Stomach (tissue), 9 donors: Measurements from ENCODE around the gene ZSWIM3. TPM values are rescaled to one million over a fixed set of nuclear protein-coding genes. Genes with fewer than 3 reads are reported as not detected.

ENCODE experiments used
- DNase-seq, 2 donors: peaks; one replicate each; pipeline versions ENCODE4 v3.0.0 to v3.0.0-alpha.2; 2013 to 2019
- H3K27ac ChIP-seq, 5 donors: fragments of 200-600 bp in 4 of 5; sonication (generic) in 4 of 5; one replicate each; pipeline ENCODE4 v1.5.1; 2013 to 2019; ENCODE audit warnings: mild to moderate bottlenecking in 1 of 5, moderate library complexity in 1 of 5
- H3K27me3 ChIP-seq, 3 donors: fragments of 200-600 bp; sonication (generic); one replicate each; pipeline ENCODE4 v1.5.1; 2017 to 2019; ENCODE audit warnings: mixed run types in 1 of 3
- H3K36me3 ChIP-seq, 4 donors: fragments of 200-600 bp; sonication (generic); 1 replicate in 3 of 4; 2 replicates in 1 of 4; pipeline ENCODE4 v1.5.1; 2016 to 2019
- H3K4me1 ChIP-seq, 4 donors: fragments of 200-600 bp; sonication (generic); one replicate each; pipeline ENCODE4 v1.5.1; 2016 to 2019
- H3K4me3 ChIP-seq, 4 donors: fragments of 200-600 bp; sonication (generic) in 3 of 4; one replicate each; pipeline ENCODE4 v1.5.1; 2016 to 2019; ENCODE audit warnings: mild to moderate bottlenecking in 1 of 4
- H3K9me3 ChIP-seq, 4 donors: fragments of 200-600 bp; sonication (generic); one replicate each; pipeline ENCODE4 v1.5.1; 2016 to 2019
- EP300 ChIP-seq: sonication (generic); formaldehyde crosslinking; IDR thresholded peaks from one replicate; pipeline ENCODE4 v1.6.1; 2017; ENCODE audit warnings: antibody characterized with exemption
- POLR2A ChIP-seq, 4 donors: fragments of 450-650 bp; IDR thresholded peaks; one replicate each; pipeline ENCODE4 v1.6.1; 2016; ENCODE audit warnings: antibody characterized with exemption in 4 of 4, control low read depth in 2 of 4, mild to moderate bottlenecking in 1 of 4, moderate library complexity in 1 of 4
- POLR2AphosphoS5 ChIP-seq, 3 donors: sonication (generic); formaldehyde crosslinking; IDR thresholded peaks; one replicate each; pipeline ENCODE4 v1.6.1; 2016; ENCODE audit warnings: antibody characterized with exemption in 3 of 3
- WGBS, 5 donors: extraction: QIAGEN DNeasy Blood & Tissue Kit in 3 of 5; methylation state at CpG; one replicate each; pipeline versions ENCODE4 v1.1.5 to v1.1.7; 2013 to 2018; 5-methylcytosine and 5-hydroxymethylcytosine counted together
- intact Hi-C: fragments of 100-400 bp; cut with DNase I; formaldehyde crosslinking; loops from one replicate; pipeline ENCODE4 v1.15.1; 2023; ENCODE audit warnings: low total_unique reads
- polyA plus RNA-seq, 3 donors: library from polyadenylated mRNA; stranded (reverse); fragments of 200-250 nt; gene quantifications; one replicate each; pipeline ENCODE4 v1.2.3, GENCODE V29; 2013
- total RNA-seq, 5 donors: library from RNA; depleted of rRNA; stranded (reverse); fragments of >200 nt; gene quantifications; one replicate each; pipeline versions ENCODE4 v1.1.0 to v1.2.3, GENCODE V29; 2014 to 2016
- TF ChIP-seq, protein P1 (sequence below), 7 experiments: fragments of 450-650 bp in 4 of 7; fragments of 200-600 bp in 3 of 7; sonication (generic) in 3 of 7; IDR thresholded peaks; one replicate each; pipeline ENCODE4 v1.5.1; 2016 to 2019; ENCODE audit warnings: antibody characterized with exemption in 7 of 7, control low read depth in 2 of 7, mild to moderate bottlenecking in 1 of 7
- donor health status: healthy with polysubstance abuse.
- donor health status: Bipolar disorder and iron deficiency.
- donor health status: healthy.

Gene ZSWIM3
- total and polyA plus RNA-seq, 8 donors = 0.87 to 2.3 (median 1.8) TPM; not detected in 1

DNA sequence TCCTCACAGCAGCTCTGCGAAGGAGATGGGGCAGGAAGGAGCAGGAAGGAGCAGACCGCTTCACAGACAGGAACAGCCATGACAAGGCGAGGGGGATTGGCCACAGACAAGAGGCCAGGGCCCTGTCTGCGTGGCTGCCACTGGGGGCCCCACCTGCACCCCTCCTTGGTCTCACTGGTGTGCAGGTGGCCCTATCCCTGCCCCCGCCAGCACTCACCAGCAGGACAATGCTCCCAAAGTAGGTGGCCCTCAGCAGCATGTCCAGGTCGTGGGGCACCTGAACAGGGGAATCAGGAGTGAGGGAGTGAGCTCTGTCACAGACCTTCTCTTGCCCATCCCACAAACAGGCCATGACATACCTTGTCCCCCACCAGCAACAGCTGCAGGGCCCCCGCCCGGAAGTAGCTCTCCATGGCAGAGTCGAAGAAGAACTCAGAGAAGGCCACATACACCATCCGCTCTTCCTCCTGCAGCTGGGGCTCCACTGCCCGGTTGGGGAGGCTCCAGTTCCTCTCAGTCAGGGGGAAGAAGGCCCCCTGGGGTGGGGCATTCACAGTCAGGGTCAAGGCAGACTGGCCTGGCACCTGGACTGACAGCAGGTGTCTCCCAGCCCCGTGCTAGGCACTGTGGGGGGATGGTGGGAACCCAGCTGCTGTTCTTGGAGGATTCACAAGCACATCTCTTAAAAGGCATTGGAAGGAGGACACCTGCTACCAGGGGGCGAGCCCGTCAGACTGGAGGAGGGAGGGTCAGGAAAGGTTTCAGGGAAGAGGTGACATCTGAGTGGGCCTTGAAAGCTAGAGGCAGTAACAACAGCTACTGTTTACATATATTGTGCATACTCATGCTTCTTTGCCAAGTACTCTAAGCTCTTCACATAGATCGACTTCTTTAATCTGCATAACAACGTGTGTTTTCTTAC lies 47.4 kb downstream of the ZSWIM3 start:
- no peak for DNase-seq
- H3K36me3 ChIP-seq = peaks cover 3 to 71% (median 61%) of the 10 kb centered on the region in 4 donors
- intact Hi-C loops = no loop called here
- WGBS, 5 donors = 77 to 81% (median 79%) methylated on average over 14 to 16 of the region's 16 CpGs
- no peak overlapping the region for H3K27ac ChIP-seq
- peaks cover 0 to 2% (median 1%) of the 10 kb centered on the region in 4 donors for H3K4me1 ChIP-seq
- TF ChIP-seq, protein P1, sequence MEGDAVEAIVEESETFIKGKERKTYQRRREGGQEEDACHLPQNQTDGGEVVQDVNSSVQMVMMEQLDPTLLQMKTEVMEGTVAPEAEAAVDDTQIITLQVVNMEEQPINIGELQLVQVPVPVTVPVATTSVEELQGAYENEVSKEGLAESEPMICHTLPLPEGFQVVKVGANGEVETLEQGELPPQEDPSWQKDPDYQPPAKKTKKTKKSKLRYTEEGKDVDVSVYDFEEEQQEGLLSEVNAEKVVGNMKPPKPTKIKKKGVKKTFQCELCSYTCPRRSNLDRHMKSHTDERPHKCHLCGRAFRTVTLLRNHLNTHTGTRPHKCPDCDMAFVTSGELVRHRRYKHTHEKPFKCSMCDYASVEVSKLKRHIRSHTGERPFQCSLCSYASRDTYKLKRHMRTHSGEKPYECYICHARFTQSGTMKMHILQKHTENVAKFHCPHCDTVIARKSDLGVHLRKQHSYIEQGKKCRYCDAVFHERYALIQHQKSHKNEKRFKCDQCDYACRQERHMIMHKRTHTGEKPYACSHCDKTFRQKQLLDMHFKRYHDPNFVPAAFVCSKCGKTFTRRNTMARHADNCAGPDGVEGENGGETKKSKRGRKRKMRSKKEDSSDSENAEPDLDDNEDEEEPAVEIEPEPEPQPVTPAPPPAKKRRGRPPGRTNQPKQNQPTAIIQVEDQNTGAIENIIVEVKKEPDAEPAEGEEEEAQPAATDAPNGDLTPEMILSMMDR (IDR thresholded peaks at IDR 0.05) = no peak
- TF ChIP-seq POLR2AphosphoS5 (IDR thresholded peaks at IDR 0.05) (no peak), EP300 (no peak), POLR2A (IDR thresholded peaks at IDR 0.05) (no peak)
- no peak overlapping the region for H3K4me3 ChIP-seq
- no peaks in the 10 kb centered on the region for H3K9me3 ChIP-seq
- H3K27me3 ChIP-seq = no peaks in the 10 kb centered on the region

DNA sequence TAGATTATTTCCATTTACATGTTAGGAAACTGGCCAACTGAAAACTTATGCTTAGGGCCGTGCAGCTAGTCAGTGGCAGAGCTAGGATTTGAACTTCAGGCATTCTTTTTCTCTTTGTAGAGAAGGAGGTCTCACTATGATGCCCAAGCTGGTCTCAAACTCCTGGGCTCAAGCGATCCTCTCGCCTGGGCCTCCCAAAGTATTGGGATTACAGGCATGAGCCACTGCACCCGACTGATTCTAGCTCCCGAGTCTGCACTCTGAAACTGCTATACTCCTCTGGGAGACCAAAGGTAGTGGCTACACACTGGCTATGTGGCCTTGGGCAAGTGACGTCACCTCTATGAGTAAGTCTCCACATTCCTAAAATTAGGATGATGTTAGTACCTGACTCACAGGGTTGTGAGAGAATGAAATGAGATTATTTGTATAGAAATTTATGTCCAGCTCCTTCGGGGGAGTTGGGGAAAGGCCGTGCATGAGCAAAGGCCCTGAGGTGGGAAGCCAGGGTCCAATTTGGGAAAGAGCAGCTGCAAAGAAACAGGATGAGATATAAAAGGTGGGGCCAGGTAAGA lies 48.2 kb downstream of the ZSWIM3 start:
- no peak overlapping the region for H3K4me3 ChIP-seq
- no peaks in the 10 kb centered on the region for H3K9me3 ChIP-seq
- DNase-seq = no peak
- no peak overlapping the region for H3K27ac ChIP-seq
- TF ChIP-seq POLR2AphosphoS5 (IDR thresholded peaks at IDR 0.05) (no peak), EP300 (no peak), POLR2A (IDR thresholded peaks at IDR 0.05) (no peak)
- TF ChIP-seq, protein P1 (IDR thresholded peaks at IDR 0.05) = no peak
- peaks cover 0 to 10% (median 5%) of the 10 kb centered on the region in 4 donors for H3K4me1 ChIP-seq
- WGBS, 5 donors = 86 to 91% (median 88%) methylated on average over 8 of the region's 8 CpGs
- H3K27me3 ChIP-seq = no peaks in the 10 kb centered on the region
- intact Hi-C loops = no loop called here
- peaks cover 3 to 65% (median 55%) of the 10 kb centered on the region in 4 donors for H3K36me3 ChIP-seq

DNA sequence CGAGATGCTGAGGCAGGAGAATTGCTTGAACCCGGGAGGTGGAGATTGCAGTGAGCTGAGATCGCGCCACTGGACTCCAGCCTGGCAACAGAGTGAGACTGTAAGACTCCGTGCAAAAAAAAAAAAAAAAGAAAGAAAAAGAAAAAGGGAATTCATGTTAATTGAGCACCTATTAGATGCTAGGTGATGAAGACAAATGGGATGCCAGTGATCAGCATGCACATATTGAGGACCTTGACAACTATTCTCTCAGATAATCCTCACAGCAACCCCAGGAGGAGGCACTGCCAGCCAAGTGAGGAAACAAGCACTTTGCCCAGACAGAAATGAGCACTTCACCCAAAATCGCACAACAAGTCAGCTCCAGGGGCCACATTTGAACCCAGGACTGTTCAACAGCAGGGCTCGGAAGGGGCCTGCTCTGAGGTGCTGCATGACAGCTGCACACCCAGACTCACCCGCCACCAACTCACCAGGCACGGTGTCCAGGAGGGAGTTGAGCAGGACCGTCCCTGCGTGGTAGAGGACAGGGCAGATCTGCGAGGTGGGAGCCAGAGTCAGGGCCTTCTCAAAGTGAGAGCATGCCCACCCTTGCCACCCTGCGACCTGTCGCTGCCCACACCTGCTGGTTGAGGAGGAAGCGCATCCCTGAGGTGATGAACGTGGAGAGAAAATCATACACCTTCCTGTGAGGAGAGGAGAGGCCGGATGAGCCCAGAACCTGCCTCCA lies 50.0 kb downstream of the ZSWIM3 start:
- Histone ChIP-seq H3K27me3 (peaks cover 0 to 7% (median 0%) of the 10 kb centered on the region in 3 donors), H3K9me3 (no peaks in the 10 kb centered on the region), H3K36me3 (peaks cover 0 to 48% (median 38%) of the 10 kb centered on the region in 4 donors), H3K4me3 (no peak overlapping the region), H3K4me1 (peaks cover 13 to 24% (median 19%) of the 10 kb centered on the region in 4 donors), H3K27ac (no peak overlapping the region)
- no peak for DNase-seq
- 91 to 94% (median 93%) methylated on average over 17 of the region's 17 CpGs for WGBS, 5 donors
- intact Hi-C loops = no loop called here
- no peak for TF ChIP-seq POLR2AphosphoS5 (IDR thresholded peaks at IDR 0.05)
- no peak for TF ChIP-seq EP300
- TF ChIP-seq, protein P1 (IDR thresholded peaks at IDR 0.05) = no peak
- TF ChIP-seq POLR2A (IDR thresholded peaks at IDR 0.05) = no peak

DNA sequence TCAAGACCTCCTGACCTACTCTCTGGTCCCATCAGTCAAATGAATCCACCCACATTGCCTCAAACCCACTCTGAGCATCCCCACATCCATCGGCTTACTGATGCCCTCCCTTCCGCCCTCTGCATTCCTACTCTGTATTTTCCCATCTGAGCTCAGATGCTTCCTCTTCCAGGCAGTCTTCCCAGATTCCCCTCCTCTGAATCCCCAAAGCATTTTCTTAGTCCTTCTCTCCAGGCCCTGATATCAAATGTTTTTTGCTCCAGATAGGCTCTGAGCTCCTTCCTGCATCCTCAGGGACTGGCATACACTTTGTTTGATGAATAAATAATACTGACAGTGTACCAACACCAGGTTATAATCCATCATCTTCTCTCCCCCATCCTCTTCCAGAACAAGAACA lies 50.7 kb downstream of the ZSWIM3 start:
- intact Hi-C loops = no loop called here
- no peak for DNase-seq
- no peaks in the 10 kb centered on the region for H3K9me3 ChIP-seq
- H3K27ac ChIP-seq = no peak overlapping the region
- H3K36me3 ChIP-seq = peaks cover 0 to 47% (median 34%) of the 10 kb centered on the region in 4 donors
- H3K27me3 ChIP-seq = peaks cover 0 to 11% (median 0%) of the 10 kb centered on the region in 3 donors
- H3K4me1 ChIP-seq = peaks cover 13 to 31% (median 24%) of the 10 kb centered on the region in 4 donors
- WGBS, 5 donors = 93 to 100% (median 98%) methylated on average over 2 of the region's 2 CpGs
- no peak for TF ChIP-seq POLR2AphosphoS5 (IDR thresholded peaks at IDR 0.05)
- TF ChIP-seq EP300 = no peak
- TF ChIP-seq, protein P1 (IDR thresholded peaks at IDR 0.05) = no peak
- TF ChIP-seq POLR2A (IDR thresholded peaks at IDR 0.05) = no peak
- H3K4me3 ChIP-seq = no peak overlapping the region
